Activated B cell treated with CpG ODN at 0.5 μM for 24 hours (primary cell): Measurements from ENCODE around the gene SFRP2. TPM values are rescaled to one million over a fixed set of nuclear protein-coding genes. Genes with fewer than 3 reads are reported as not detected.

ENCODE experiments used
- ATAC-seq: fragments of 200-7000 bp; cut with Tn5 transposase; one replicate; pipeline ENCODE4 v1.10.0; 2021; ENCODE audit warnings: low read depth, mild to moderate bottlenecking, moderate library complexity
- CTCF ChIA-PET: fragments of 350-600 bp; sonication (Branson Sonifier 250); formaldehyde crosslinking; loops from one replicate; lab custom pipeline; 2021; ENCODE audit warnings: antibody characterized with exemption; lab: Charles Lee
- POLR2A ChIA-PET: fragments of 350-600 bp; sonication (Branson Sonifier 250); formaldehyde crosslinking; loops from one replicate; lab custom pipeline; 2021; ENCODE audit warnings: antibody characterized with exemption; lab: Charles Lee
- DNase-seq: peaks from one replicate; pipeline ENCODE4 v3.0.0; 2022
- H3K27ac Mint-ChIP-seq: one replicate; pipeline ENCODE4 v1.8.0; 2020; ENCODE audit warnings: mixed read lengths
- H3K27me3 Mint-ChIP-seq: one replicate; pipeline ENCODE4 v1.8.0; 2021; ENCODE audit warnings: mixed read lengths
- H3K36me3 Mint-ChIP-seq: one replicate; pipeline ENCODE4 v1.8.0; 2021; ENCODE audit warnings: low read depth, mixed read lengths
- H3K4me1 Mint-ChIP-seq: one replicate; pipeline ENCODE4 v1.8.0; 2021; ENCODE audit warnings: mixed read lengths
- H3K4me3 Mint-ChIP-seq: one replicate; pipeline ENCODE4 v1.8.0; 2020; ENCODE audit warnings: mild to moderate bottlenecking, mixed read lengths
- H3K9me3 Mint-ChIP-seq: one replicate; pipeline ENCODE4 v1.8.0; 2020; ENCODE audit warnings: mixed read lengths
- intact Hi-C: fragments of 100-400 bp; cut with micrococcal nuclease; formaldehyde crosslinking; loops from one replicate; pipeline ENCODE4 v1.15.1; 2024
- total RNA-seq: library from RNA; stranded (reverse); gene quantifications from 2 replicates; pipeline ENCODE4 v1.2.3, GENCODE V29; 2022
- TF ChIP-seq, protein P1 (sequence below): fragments of 200-600 bp; IDR thresholded peaks from one replicate; pipeline ENCODE4 v1.8.0; 2022; ENCODE audit warnings: antibody characterized with exemption, mild to moderate bottlenecking

The SFRP2 gene
- total RNA-seq, 1 donor from 2014 or later: not detected

DNA sequence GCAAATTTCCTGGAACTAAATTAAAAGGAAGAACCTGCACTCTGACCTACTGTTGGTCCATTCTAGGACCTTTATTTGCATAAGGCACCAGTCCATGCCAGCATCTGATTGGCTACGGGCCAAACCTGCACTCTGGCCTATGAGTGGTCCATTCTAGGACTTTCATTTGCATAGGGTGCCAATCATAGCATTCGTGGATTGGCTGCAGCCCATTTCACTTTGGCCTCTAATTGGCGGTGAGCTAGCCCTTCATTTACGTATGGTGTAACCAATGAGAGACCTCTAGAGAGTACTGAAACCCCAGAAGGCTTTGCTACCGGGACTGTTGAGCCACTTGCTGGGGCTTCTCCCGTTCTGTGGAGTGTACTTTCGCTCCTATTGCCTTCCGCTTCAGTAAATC is 23.0 kb downstream of the SFRP2 start:
- Mint-ChIP-seq H3K9me3 (peaks cover 4% of the 10 kb centered on the region), H3K4me3 (no peak overlapping the region), H3K27ac (no peak overlapping the region), H3K4me1 (no peaks in the 10 kb centered on the region), H3K27me3 (peaks cover 33% of the 10 kb centered on the region), H3K36me3 (no peaks in the 10 kb centered on the region)
- no peak for DNase-seq
- POLR2A ChIA-PET: no interaction called here
- ATAC-seq: no peak
- CTCF ChIA-PET: no interaction called here
- intact Hi-C loops: no loop called here
- TF ChIP-seq, protein P1, sequence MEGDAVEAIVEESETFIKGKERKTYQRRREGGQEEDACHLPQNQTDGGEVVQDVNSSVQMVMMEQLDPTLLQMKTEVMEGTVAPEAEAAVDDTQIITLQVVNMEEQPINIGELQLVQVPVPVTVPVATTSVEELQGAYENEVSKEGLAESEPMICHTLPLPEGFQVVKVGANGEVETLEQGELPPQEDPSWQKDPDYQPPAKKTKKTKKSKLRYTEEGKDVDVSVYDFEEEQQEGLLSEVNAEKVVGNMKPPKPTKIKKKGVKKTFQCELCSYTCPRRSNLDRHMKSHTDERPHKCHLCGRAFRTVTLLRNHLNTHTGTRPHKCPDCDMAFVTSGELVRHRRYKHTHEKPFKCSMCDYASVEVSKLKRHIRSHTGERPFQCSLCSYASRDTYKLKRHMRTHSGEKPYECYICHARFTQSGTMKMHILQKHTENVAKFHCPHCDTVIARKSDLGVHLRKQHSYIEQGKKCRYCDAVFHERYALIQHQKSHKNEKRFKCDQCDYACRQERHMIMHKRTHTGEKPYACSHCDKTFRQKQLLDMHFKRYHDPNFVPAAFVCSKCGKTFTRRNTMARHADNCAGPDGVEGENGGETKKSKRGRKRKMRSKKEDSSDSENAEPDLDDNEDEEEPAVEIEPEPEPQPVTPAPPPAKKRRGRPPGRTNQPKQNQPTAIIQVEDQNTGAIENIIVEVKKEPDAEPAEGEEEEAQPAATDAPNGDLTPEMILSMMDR: no peak

GRCh38 chr4:153764601-153765368 is 24.1 kb downstream of the SFRP2 start:
- H3K27me3 Mint-ChIP-seq: peaks cover 34% of the 10 kb centered on the region

DNA sequence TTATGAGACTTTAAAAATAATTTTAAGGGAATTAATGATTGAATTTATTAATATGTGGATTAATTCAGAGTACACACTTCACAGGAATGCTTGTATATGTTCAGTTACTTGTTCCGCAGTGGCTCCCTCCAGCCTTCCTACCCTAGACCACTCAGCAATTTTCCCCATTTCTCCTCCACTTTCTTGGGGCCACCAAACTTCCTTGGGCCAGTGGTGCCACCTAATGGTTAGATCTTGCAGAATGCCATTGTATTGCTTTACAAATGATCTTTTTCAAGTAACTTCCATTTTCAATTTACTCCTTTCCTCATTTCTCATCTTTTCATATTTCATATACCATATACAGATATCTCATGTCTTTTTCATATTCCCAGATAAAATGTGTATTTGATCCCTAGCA is 25.5 kb downstream of the SFRP2 start:
- no peak overlapping the region for H3K27ac Mint-ChIP-seq
- CTCF ChIA-PET: no interaction called here
- ATAC-seq: no peak

More at GRCh38 chr4:153764601-153765368, 24.1 kb downstream of the SFRP2 start:
- Mint-ChIP-seq H3K36me3 (no peaks in the 10 kb centered on the region), H3K9me3 (peaks cover 2% of the 10 kb centered on the region), H3K4me3 (no peak overlapping the region), H3K27ac (no peak overlapping the region), H3K4me1 (peaks cover 3% of the 10 kb centered on the region)
- intact Hi-C loops: no loop called here
- ChIA-PET CTCF (no interaction called here), POLR2A (no interaction called here)
- ATAC-seq (no peak), DNase-seq (no peak)
- TF ChIP-seq, protein P1: no peak

DNA sequence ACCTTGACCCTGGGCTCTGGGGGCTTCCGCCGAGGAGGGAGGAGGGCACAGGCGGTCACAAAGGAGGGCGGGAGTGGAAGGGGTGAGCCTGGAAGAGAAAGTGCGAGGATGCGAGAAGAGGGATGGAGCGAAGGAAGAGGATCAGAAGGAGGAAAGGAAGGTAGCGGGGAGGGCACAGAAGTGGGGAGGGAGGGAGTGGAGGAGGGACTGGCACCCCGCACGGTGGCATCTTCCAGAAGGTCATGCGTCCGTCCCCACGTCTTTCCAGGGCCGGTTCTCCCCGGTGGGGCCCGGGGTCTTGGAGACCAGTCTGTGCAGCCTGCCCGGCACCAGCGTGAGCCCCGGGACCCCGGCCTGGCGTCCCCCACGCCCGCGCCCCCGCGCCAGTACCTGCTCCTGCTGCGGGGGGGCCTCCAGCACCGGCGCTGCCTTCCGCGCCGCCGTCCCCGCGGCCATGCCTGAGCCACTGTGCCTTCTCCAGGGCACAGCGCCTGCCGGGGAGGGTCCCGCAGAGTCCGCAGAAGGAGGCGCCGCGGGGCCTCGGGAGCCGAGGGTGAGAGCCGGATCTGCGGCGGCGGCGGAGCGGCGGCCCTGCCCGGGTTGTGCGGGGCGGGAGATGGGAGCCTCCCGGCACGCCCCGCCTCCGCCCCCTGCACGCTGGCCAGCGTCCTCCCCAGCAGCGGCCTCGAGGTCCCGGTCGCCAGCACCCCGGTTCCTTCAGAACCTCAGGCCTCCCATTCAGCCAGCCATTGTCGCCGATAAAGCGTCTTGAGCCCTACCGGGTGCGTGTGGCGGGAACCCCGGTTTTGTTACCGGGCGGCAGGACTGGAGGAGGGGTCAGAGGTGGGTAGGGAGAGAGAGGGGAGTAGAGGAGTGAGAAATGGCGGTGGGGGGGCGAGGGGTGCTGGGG is 29.2 kb downstream of the SFRP2 start, which contains the start of gene RNF175:
TSS of gene RNF175 (minus strand) at position 618 of the 910 bp plus-strand sequence. CDS start at position 456, 162 bp downstream.
- POLR2A ChIA-PET: no interaction called here
- Mint-ChIP-seq H3K27ac (no peak within 1 kb of the TSS), H3K27me3 (peaks cover 50% of the 10 kb centered on the region), H3K4me1 (peaks cover 3% of the 10 kb centered on the region), H3K36me3 (no peaks in the 10 kb centered on the region), H3K9me3 (peaks cover 3% of the 10 kb centered on the region), H3K4me3 (peak within 1 kb of the TSS; percentile 52)
- DNase-seq (no peak), ATAC-seq (no peak)
- CTCF ChIA-PET: no interaction called here
- intact Hi-C loops: no loop called here
- TF ChIP-seq, protein P1: no peak

More for the DNA sequence above, 25.5 kb downstream of the SFRP2 start:
- DNase-seq: no peak
- Mint-ChIP-seq H3K36me3 (no peaks in the 10 kb centered on the region), H3K27me3 (peaks cover 44% of the 10 kb centered on the region), H3K4me1 (peaks cover 3% of the 10 kb centered on the region), H3K9me3 (peaks cover 2% of the 10 kb centered on the region), H3K4me3 (no peak overlapping the region)
- POLR2A ChIA-PET: no interaction called here
- TF ChIP-seq, protein P1: no peak
- intact Hi-C loops: no loop called here
